Endothelial cell of coronary artery (primary cell): ENCODE results near the gene ADGRD1. TPM values are rescaled to one million over a fixed set of nuclear protein-coding genes. Genes with fewer than 3 reads are reported as not detected.

ENCODE experiments used
- total RNA-seq: library from RNA; depleted of rRNA; stranded (reverse); fragments of >200 nt; gene quantifications from 2 replicates; pipeline ENCODE4 v1.2.3, GENCODE V29; 2014

Gene ADGRD1
- total RNA-seq: 0.09 and 2.1 TPM in 2 replicates

DNA sequence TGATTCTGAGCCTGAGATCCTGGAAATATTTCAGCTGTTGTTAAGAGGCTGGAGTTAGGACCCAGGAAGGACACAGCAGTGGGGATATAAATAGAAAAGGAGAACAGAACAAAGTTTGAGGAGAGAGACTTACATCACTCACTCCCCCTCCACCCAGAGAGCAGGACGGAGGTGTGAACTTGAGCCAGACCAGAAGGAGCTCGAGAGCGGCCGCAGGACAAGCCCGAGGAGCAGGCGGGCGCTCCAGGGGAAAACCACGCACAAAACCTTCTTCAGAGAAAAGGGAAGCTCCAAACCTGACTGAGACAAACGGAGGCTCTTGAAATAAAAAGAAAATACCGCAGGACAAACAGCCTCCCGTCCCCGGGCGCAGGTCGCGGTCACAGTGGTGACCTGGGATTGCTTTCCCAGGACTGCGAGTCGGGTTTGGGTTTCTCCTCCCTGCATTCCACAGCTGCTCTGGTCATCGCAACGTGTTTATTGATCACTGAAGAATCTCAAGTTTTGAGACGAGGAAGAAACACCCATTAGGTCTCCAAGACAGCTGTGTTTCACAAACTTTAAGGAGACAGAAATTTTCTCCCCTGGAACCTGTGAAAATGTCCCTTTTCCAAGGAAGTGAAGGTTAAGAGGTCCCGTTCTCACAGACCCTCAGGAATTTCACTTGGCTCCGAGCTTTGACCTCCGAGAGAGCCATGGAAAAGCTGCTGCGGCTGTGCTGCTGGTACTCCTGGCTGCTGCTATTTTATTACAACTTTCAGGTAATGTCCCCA lies at the start of gene ADGRD1:
ADGRD1 (plus strand) TSS at position 137 of the 773 bp plus-strand sequence; CDS start at position 696, 559 bp downstream.

Other genes with a start within 250 kb of the ADGRD1 start
- gene RIMBP2, start 237.6 kb upstream of the ADGRD1 start, total RNA-seq: not detected in 2 replicates
- 30.6 and 40.1 TPM in 2 replicates for gene STX2, start 114.7 kb upstream of the ADGRD1 start, total RNA-seq
- 1,146 and 1,309 TPM in 2 replicates for gene RAN, start 81.8 kb upstream of the ADGRD1 start, total RNA-seq